Right lobe of liver (tissue), 6 donors: ENCODE measurements around the gene ADCY5. TPM values are rescaled to one million over a fixed set of nuclear protein-coding genes. Genes with fewer than 3 reads are reported as not detected.
A peak's percentile ranks its signal among the peaks of the same experiment; 100 is the strongest.

ENCODE experiments used
- ATAC-seq, 4 donors: fragments of 200-7000 bp; cut with Tn5 transposase; one replicate each; pipeline ENCODE4 v1.9.1; 2020; ENCODE audit warnings: mild to moderate bottlenecking in 4 of 4, moderate library complexity in 4 of 4
- DNase-seq, 3 donors: peaks; one replicate each; pipeline ENCODE4 v3.0.0-alpha.2; 2020
- H3K27ac ChIP-seq, 3 donors: fragments of 200-600 bp; one replicate each; pipeline ENCODE4 v1.8.0; 2022
- H3K27me3 ChIP-seq, 2 donors: fragments of 200-600 bp; one replicate each; pipeline ENCODE4 v1.8.0; 2022
- H3K36me3 ChIP-seq, 4 donors: fragments of 200-600 bp; sonication (generic) in 1 of 4; one replicate each; pipeline versions ENCODE4 v1.5.1 to v1.8.0; 2017 to 2022; ENCODE audit warnings: control low read depth in 1 of 4
- H3K4me1 ChIP-seq, 4 donors: fragments of 200-600 bp; sonication (generic) in 1 of 4; one replicate each; pipeline versions ENCODE4 v1.5.1 to v1.8.0; 2017 to 2022; ENCODE audit warnings: control low read depth in 1 of 4
- H3K4me3 ChIP-seq, 3 donors: fragments of 200-600 bp; one replicate each; pipeline ENCODE4 v1.8.0; 2022
- H3K9me3 ChIP-seq, 4 donors: fragments of 200-600 bp; sonication (generic) in 1 of 4; one replicate each; pipeline versions ENCODE4 v1.5.1 to v1.8.0; 2017 to 2022; ENCODE audit warnings: control low read depth in 1 of 4
- CTCF ChIP-seq, 4 donors: fragments of 200-600 bp in 3 of 4; fragments of 450-650 bp in 1 of 4; IDR thresholded peaks; one replicate each; pipeline versions ENCODE4 v1.5.1 to v1.8.0; 2016 to 2022; ENCODE audit warnings: antibody characterized with exemption in 4 of 4, mild to moderate bottlenecking in 2 of 4
- POLR2A ChIP-seq: fragments of 450-650 bp; IDR thresholded peaks from one replicate; pipeline ENCODE4 v1.6.1; 2017; ENCODE audit warnings: antibody characterized with exemption, mild to moderate bottlenecking
- WGBS: methylation state at CpG from one replicate; pipeline ENCODE4 v1.1.6; 2018; ENCODE audit warnings: low coverage, low lambda C conversion rate; ENCODE audit not compliant: insufficient coverage; ENCODE audit errors: missing lambda C conversion rate; 5-methylcytosine and 5-hydroxymethylcytosine counted together
- intact Hi-C, 2 donors: fragments of 100-400 bp; cut with DNase I; formaldehyde crosslinking; loops; one replicate each; pipeline versions ENCODE4 v1.11.2 to v1.14.1; 2022
- total RNA-seq, 6 experiments: library from RNA; depleted of rRNA in 2 of 6; stranded (reverse); fragments of >200 nt in 2 of 6; fragmentation: NEBNext Ultra II Directional in 3 of 6; extraction: Animal tissue kit (Norgen Biotek cat#: 25700) in 3 of 6; gene quantifications; one replicate each; pipeline versions ENCODE4 v1.1.0 to v1.2.4, GENCODE V29; 2016 to 2023
- donor health status: DM: no; HTN: yes; CAD: no.
- donor health status: DM: no; HTN: no; CAD: no.
- donor health status: DM: no; HTN: no; CAD: no.
- donor health status: DM: no; HTN: yes; CAD: no.
- donor health status: DM: no; HTN: yes; CAD: no.

ADCY5 gene
- total RNA-seq, 6 experiments from 2014 or later, result 1.9 to 3.7 (median 2.7) TPM

GRCh38 chr3:123330441-123330991, 118.4 kb downstream of the ADCY5 start:
- Histone ChIP-seq H3K4me3 (no peak overlapping the region), H3K4me1 (peaks cover 0 to 19% (median 5%) of the 10 kb centered on the region in 4 donors), H3K27me3 (no peaks in the 10 kb centered on the region), H3K36me3 (no peaks in the 10 kb centered on the region), H3K27ac (peak overlapping the region in 2 of 3 donors; percentile 29 to 49), H3K9me3 (no peaks in the 10 kb centered on the region)
- TF ChIP-seq POLR2A (no peak), CTCF (IDR thresholded peaks at IDR 0.05) (no peak)
- WGBS, result 89% methylated on average over 8 of the region's 15 CpGs
- intact Hi-C loops, result no loop called here
- DNase-seq (peak in 1 of 3 donors; percentile 50), ATAC-seq (peak in 2 of 4 donors; percentile 4)

GRCh38 chr3:123329636-123330340, 119.1 kb downstream of the ADCY5 start:
- Histone ChIP-seq H3K4me3 (no peak overlapping the region), H3K9me3 (no peaks in the 10 kb centered on the region), H3K27me3 (no peaks in the 10 kb centered on the region), H3K4me1 (peaks cover 0 to 19% (median 5%) of the 10 kb centered on the region in 4 donors), H3K36me3 (no peaks in the 10 kb centered on the region), H3K27ac (peak overlapping the region in 1 of 3 donors; percentile 49)
- intact Hi-C loops, result loop anchor here (5.0 kb wide), 3 partner anchors 158 to 228 kb away; no protein-coding TSS in a partner anchor
- 36% methylated on average over 7 of the region's 10 CpGs for WGBS
- ATAC-seq (peak; percentile 43 to 75 (median 56)), DNase-seq (peak; percentile 38 to 69 (median 62))
- TF ChIP-seq CTCF (IDR thresholded peaks at IDR 0.05) (no peak), POLR2A (no peak)

- H3K9me3 ChIP-seq, result no peaks in the 10 kb centered on the region
- TF ChIP-seq POLR2A, result no peak
- TF ChIP-seq CTCF (IDR thresholded peaks at IDR 0.05), result peak; percentile 94 to 96 (median 95)
- H3K27ac ChIP-seq, result no peak overlapping the region
- WGBS, result 22% methylated on average over 8 of the region's 13 CpGs
- no peaks in the 10 kb centered on the region for H3K27me3 ChIP-seq
- H3K4me3 ChIP-seq, result no peak overlapping the region
- peaks cover 0 to 19% (median 5%) of the 10 kb centered on the region in 4 donors for H3K4me1 ChIP-seq
- intact Hi-C loops, result loop anchor here (5.0 kb wide), 3 partner anchors 158 to 228 kb away; no protein-coding TSS in a partner anchor
- H3K36me3 ChIP-seq, result no peaks in the 10 kb centered on the region
- peak; percentile 88 to 93 (median 90) for ATAC-seq
- peak; percentile 80 to 86 (median 84) for DNase-seq
Observed at GRCh38 chr3:123328851-123329635, 119.8 kb downstream of the ADCY5 start.

- H3K36me3 ChIP-seq, result no peaks in the 10 kb centered on the region
- intact Hi-C loops, result loop anchor here (5.0 kb wide), 3 partner anchors 159 to 229 kb away; no protein-coding TSS in a partner anchor
- H3K27ac ChIP-seq, result no peak overlapping the region
- no peak overlapping the region for H3K4me3 ChIP-seq
- TF ChIP-seq CTCF (IDR thresholded peaks at IDR 0.05) (no peak), POLR2A (no peak)
- H3K9me3 ChIP-seq, result no peaks in the 10 kb centered on the region
- peaks cover 0 to 19% (median 5%) of the 10 kb centered on the region in 4 donors for H3K4me1 ChIP-seq
- DNase-seq, result peak in 1 of 3 donors; percentile 46
- H3K27me3 ChIP-seq, result no peaks in the 10 kb centered on the region
- ATAC-seq, result peak in 3 of 4 donors; percentile 1 to 56 (median 49)
- 68% methylated on average over 11 of the region's 25 CpGs for WGBS
Observed at GRCh38 chr3:123327956-123328850, 120.7 kb downstream of the ADCY5 start.
